PC-9 (cell line): Measurements from ENCODE around the gene COL10A1. TPM values are rescaled to one million over a fixed set of nuclear protein-coding genes. Genes with fewer than 3 reads are reported as not detected.

Source experiments
- BruUV-seq: library from RNA; stranded (reverse); fragments of 400-500 nt; replicated peaks from 2 replicates; lab custom pipeline; 2021; lab: Mats Ljungman, UMichigan
- CTCF ChIA-PET: fragments of 300-600 bp; sonication (Branson Sonifier 250); formaldehyde crosslinking; loops from one replicate; lab custom pipeline; 2022; ENCODE audit warnings: antibody characterized with exemption; lab: Charles Lee
- POLR2A ChIA-PET: fragments of 300-600 bp; sonication (Branson Sonifier 250); formaldehyde crosslinking; loops from one replicate; lab custom pipeline; 2022; ENCODE audit warnings: antibody characterized with exemption; ENCODE audit not compliant: unreplicated experiment; lab: Charles Lee
- DNase-seq, 2 experiments: peaks; one replicate each; pipeline versions ENCODE4 v3.0.0 to v3.0.0-alpha.2; 2015 to 2022; ENCODE audit warnings: mixed read lengths in 1 of 2
- H2AFZ ChIP-seq: fragments of 200-600 bp; sonication (generic); 2 replicates; pipeline ENCODE4 v1.8.1; 2017; ENCODE audit warnings: antibody characterized with exemption
- H3F3A ChIP-seq: fragments of 200-600 bp; sonication (generic); 2 replicates; pipeline ENCODE4 v1.8.1; 2017; ENCODE audit warnings: antibody characterized with exemption, mild to moderate bottlenecking, low read depth; ENCODE audit not compliant: insufficient read depth
- H3K27ac ChIP-seq: fragments of 200-600 bp; sonication (generic); 2 replicates; pipeline ENCODE4 v1.6.1; 2016; ENCODE audit warnings: mixed run types
- H3K27me3 ChIP-seq: fragments of 200-600 bp; sonication (generic); 2 replicates; pipeline ENCODE4 v1.6.1; 2016; ENCODE audit warnings: low read depth, mixed run types; ENCODE audit not compliant: insufficient read depth
- H3K36me3 ChIP-seq: fragments of 200-600 bp; sonication (generic); 2 replicates; pipeline ENCODE4 v1.6.1; 2016; ENCODE audit warnings: low read depth, mixed run types
- H3K4me1 ChIP-seq: fragments of 200-600 bp; sonication (generic); replicated peaks from 2 replicates; pipeline ENCODE4 v1.6.1; 2016; ENCODE audit warnings: mixed run types; ENCODE audit not compliant: insufficient read depth
- H3K4me2 ChIP-seq: fragments of 200-600 bp; sonication (generic); 2 replicates; pipeline ENCODE4 v1.6.1; 2017; ENCODE audit warnings: mixed run types
- H3K4me3 ChIP-seq: fragments of 200-600 bp; sonication (generic); 2 replicates; pipeline ENCODE4 v1.6.1; 2016; ENCODE audit warnings: mixed run types
- H3K79me2 ChIP-seq: fragments of 200-600 bp; sonication (generic); 2 replicates; pipeline ENCODE4 v1.6.1; 2017; ENCODE audit warnings: low read depth, mixed run types
- H3K9me2 ChIP-seq: fragments of 200-600 bp; sonication (generic); 2 replicates; pipeline ENCODE4 v1.8.1; 2017; ENCODE audit warnings: mild to moderate bottlenecking; ENCODE audit not compliant: insufficient read depth
- H3K9me3 ChIP-seq: fragments of 200-600 bp; sonication (generic); 2 replicates; pipeline ENCODE4 v1.8.1; 2016; ENCODE audit warnings: low read depth; ENCODE audit not compliant: insufficient read depth
- H4K20me1 ChIP-seq: fragments of 200-600 bp; sonication (generic); 2 replicates; pipeline ENCODE4 v1.8.1; 2017; ENCODE audit not compliant: insufficient read depth
- EZH2 ChIP-seq: fragments of 200-600 bp; sonication (generic); IDR thresholded peaks from 2 replicates; pipeline ENCODE4 v1.8.0; 2017; ENCODE audit warnings: antibody characterized with exemption, low read depth
- intact Hi-C: fragments of 100-400 bp; cut with micrococcal nuclease; formaldehyde crosslinking; loops from one replicate; pipeline ENCODE4 v1.10.0; 2022; ENCODE audit not compliant: unreplicated experiment
- total RNA-seq: library from RNA; stranded (reverse); gene quantifications from 2 replicates; pipeline ENCODE4 v1.2.3, GENCODE V29; 2021
- TF ChIP-seq, protein P1 (sequence below): fragments of 200-600 bp; sonication (generic); conservative IDR thresholded peaks from 2 replicates; pipeline ENCODE4 v1.6.1; 2017; ENCODE audit warnings: mixed run types, antibody characterized with exemption, mild to moderate bottlenecking, moderate library complexity

COL10A1 gene
- total RNA-seq, 1 experiment from 2014 or later: not detected

DNA sequence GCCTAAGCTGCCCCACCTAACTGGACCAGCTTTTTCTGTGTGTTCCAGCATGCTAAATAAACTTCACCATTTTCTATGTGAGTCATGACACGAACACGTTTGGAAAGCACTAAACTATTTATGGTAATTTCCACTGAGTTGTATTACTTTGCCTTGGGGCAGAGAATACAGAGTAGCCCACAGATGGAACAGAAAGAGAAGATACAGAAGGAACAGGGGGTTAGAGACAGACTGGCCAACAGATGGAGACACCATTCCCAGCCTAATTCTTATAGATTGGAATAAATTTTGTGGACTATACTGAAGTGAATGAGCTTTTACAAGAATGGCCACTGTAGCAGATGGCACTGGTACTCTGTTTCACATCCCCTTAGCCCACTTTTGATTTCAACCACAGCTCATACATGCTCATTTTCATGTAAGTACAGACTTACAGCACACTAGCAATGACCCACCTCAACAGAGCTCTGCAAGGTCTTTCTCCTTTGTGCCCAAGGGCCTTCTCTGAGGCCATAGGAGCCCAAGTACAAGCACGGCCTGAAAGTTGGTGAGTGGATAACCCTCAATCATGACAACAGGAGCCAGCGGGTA, 38.4 kb downstream of the COL10A1 start:
- BruUV-seq: no TSS peak
- Histone ChIP-seq H3K9me3 (0 out of 2 replicates have a peak, but pooled peaks cover 3% of the 10 kb centered on the region), H3K4me3 (no peak overlapping the region), H3K27ac (no peak overlapping the region), H3F3A (no peaks in the 10 kb centered on the region), H4K20me1 (no peaks in the 10 kb centered on the region), H3K79me2 (no peaks in the 10 kb centered on the region), H2AFZ (no peak overlapping the region), H3K36me3 (no peaks in the 10 kb centered on the region), H3K4me2 (peak overlapping the region; percentile 11; the same call in 1 of the 2 replicates), H3K4me1 (peaks cover 16% of the 10 kb centered on the region), H3K27me3 (no peaks in the 10 kb centered on the region), H3K9me2 (no peaks in the 10 kb centered on the region)
- no peak for TF ChIP-seq EZH2
- TF ChIP-seq, protein P1, sequence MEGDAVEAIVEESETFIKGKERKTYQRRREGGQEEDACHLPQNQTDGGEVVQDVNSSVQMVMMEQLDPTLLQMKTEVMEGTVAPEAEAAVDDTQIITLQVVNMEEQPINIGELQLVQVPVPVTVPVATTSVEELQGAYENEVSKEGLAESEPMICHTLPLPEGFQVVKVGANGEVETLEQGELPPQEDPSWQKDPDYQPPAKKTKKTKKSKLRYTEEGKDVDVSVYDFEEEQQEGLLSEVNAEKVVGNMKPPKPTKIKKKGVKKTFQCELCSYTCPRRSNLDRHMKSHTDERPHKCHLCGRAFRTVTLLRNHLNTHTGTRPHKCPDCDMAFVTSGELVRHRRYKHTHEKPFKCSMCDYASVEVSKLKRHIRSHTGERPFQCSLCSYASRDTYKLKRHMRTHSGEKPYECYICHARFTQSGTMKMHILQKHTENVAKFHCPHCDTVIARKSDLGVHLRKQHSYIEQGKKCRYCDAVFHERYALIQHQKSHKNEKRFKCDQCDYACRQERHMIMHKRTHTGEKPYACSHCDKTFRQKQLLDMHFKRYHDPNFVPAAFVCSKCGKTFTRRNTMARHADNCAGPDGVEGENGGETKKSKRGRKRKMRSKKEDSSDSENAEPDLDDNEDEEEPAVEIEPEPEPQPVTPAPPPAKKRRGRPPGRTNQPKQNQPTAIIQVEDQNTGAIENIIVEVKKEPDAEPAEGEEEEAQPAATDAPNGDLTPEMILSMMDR: no peak
- ChIA-PET CTCF (interaction anchor here (0.6 to 1.1 kb wide), 2 partner anchors 29 to 77 kb away, joined by 3 to 9 read pairs; no protein-coding TSS in a partner anchor), POLR2A (no interaction called here)
- DNase-seq: peak in 1 of 2 experiments; percentile 82
- intact Hi-C loops: no loop called here

DNA sequence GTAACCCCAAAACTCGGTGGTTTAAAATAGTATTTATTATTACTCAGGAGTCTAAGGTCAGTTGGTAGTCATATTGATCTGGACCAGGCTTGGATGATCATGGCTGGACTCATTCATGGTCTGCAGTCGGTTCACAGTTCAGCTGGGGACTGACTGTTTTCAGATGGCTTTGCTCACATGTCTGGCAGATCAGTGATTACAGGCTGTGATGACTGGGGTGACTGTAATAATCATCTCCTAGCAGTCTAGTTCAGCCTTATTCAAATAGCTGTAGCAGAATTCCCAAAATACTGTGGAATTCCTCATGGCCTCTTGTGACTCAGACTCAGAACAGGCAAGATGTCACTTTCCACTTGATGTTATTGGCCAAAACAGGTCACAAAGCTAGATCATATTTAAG, 41.6 kb downstream of the COL10A1 start:
- POLR2A ChIA-PET: no interaction called here
- CTCF ChIA-PET: no interaction called here
- Histone ChIP-seq H3K79me2 (no peaks in the 10 kb centered on the region), H3K9me3 (0 out of 2 replicates have a peak, but pooled peaks cover 3% of the 10 kb centered on the region), H3K4me1 (peaks cover 16% of the 10 kb centered on the region), H3K9me2 (no peaks in the 10 kb centered on the region), H3K27me3 (no peaks in the 10 kb centered on the region), H3K4me3 (no peak overlapping the region), H4K20me1 (no peaks in the 10 kb centered on the region), H2AFZ (no peak overlapping the region), H3K4me2 (no peak overlapping the region), H3K36me3 (no peaks in the 10 kb centered on the region), H3F3A (no peaks in the 10 kb centered on the region), H3K27ac (no peak overlapping the region)
- intact Hi-C loops: no loop called here
- TF ChIP-seq EZH2: no peak
- no peak for DNase-seq
- BruUV-seq: no TSS peak

DNA sequence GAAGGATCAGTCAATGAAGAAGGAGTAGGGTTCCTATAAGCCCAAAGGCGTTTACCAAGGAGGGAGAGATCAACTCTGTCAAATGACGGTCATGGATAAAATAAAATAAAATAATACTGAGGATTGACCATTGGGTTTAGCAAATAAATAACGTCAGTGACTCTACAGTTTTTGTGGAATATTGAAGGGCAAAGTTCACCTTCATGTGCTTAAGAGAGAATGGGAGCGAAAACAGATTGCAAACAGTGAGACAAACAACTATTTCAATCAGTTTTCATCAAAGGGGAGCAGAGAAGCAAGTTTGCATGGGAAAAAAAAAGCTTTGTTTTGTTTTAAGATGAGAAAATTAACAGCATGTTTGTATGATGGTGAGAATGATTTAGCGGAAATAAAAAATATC, 42.9 kb downstream of the COL10A1 start:
- CTCF ChIA-PET: no interaction called here

More for the DNA sequence above, 42.9 kb downstream of the COL10A1 start:
- no peak overlapping the region for H3K4me2 ChIP-seq
- POLR2A ChIA-PET: no interaction called here
- TF ChIP-seq EZH2: no peak
- TF ChIP-seq, protein P1: no peak
- no peak overlapping the region for H2AFZ ChIP-seq
- no peak overlapping the region for H3K4me3 ChIP-seq
- no peak for DNase-seq
- H3F3A ChIP-seq: no peaks in the 10 kb centered on the region
- H3K27me3 ChIP-seq: no peaks in the 10 kb centered on the region
- no peaks in the 10 kb centered on the region for H3K79me2 ChIP-seq
- intact Hi-C loops: no loop called here
- H3K4me1 ChIP-seq: peaks cover 15% of the 10 kb centered on the region
- H3K27ac ChIP-seq: no peak overlapping the region
- no peaks in the 10 kb centered on the region for H3K9me2 ChIP-seq
- no peaks in the 10 kb centered on the region for H3K9me3 ChIP-seq
- H4K20me1 ChIP-seq: no peaks in the 10 kb centered on the region
- no peaks in the 10 kb centered on the region for H3K36me3 ChIP-seq
- BruUV-seq: no TSS peak
